HG03103 (cell line): Measurements from ENCODE around the gene IST1.

ENCODE experiments used
- ATAC-seq: cut with Tn5 transposase; IDR thresholded peaks from one replicate; pipeline ENCODE4 v1.9.1; 2021; ENCODE audit warnings: low read depth; ENCODE audit not compliant: unreplicated experiment

Gene IST1

DNA sequence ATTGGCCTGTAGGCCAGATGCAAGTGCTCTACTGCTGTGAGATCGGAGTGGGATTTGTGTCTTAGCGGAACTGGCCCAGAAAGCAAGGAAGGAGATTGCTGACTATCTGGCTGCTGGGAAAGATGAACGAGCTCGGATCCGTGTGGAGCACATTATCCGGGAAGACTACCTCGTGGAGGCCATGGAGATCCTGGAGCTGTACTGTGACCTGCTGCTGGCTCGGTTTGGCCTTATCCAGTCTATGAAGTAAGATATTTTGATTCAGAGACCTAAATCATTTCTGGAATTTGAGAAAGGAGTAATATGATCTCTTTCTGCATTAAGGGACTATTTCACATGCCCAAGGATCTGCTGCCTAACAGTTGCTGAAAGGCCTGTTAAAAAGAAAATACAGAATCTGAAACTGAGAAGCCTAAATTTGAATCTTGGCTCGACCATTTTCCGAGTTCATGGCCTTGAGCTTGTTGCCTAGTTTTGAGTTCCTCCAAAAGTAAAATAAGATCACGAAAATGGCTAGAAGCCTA, 21.1 kb downstream of the IST1 start:
- ATAC-seq: no peak

DNA sequence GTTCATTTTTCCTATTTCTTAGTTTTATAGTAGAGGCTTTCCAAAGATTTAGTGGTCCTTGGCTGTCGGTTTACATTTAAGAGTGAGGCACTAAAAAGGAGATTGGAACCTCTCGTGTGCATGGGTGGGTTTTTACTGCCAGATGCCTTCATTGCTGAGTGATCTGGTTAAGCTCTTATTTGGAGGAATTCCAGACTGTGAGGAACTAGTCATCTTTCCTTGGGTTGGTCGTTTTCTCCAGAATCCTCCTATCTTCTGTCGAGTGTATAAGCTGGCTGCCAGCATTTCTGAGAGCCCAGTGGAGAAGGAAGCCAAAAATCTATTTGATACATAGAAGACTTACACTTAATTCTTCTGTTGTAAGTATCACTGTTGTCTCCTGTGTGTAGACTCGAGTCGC, 22.6 kb downstream of the IST1 start:
- ATAC-seq: no peak

DNA sequence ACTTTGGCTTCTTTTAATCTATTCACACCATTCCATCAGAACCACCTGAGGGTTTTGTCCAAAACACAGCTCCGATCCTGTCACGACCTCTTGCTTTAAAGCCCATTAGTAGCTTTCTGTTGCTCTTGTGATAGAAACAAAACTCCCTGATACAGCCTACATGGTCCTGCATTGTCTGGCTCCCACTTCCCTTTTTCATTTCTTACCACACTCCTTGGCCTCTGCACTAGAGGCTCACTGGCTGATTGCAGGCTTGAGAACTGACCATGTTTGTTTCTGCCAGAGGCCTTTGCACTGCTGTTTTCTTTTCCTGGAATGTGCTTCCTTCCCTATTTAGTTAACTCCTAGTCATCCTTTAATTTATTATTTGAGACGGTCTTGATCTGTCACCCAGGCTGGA, 23.7 kb downstream of the IST1 start:
- ATAC-seq: peak; percentile 74

DNA sequence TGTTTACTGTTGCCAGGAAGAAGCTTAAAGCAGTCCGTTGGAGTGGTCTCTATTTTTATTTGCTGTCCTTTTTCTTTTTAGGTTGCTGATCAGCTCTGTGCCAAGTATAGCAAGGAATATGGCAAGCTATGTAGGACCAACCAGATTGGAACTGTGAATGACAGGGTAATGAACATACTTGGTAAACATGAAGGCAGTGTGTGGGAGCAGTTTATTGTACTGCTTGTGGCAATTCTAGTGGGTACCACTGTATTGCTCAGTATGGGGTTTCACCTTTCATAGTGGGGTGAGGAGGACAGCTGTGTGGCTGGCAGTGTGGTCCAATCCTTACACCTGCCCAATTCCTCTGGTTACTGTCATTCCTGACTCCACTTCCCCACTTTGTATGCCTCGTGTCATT, 25.3 kb downstream of the IST1 start:
- no peak for ATAC-seq

DNA sequence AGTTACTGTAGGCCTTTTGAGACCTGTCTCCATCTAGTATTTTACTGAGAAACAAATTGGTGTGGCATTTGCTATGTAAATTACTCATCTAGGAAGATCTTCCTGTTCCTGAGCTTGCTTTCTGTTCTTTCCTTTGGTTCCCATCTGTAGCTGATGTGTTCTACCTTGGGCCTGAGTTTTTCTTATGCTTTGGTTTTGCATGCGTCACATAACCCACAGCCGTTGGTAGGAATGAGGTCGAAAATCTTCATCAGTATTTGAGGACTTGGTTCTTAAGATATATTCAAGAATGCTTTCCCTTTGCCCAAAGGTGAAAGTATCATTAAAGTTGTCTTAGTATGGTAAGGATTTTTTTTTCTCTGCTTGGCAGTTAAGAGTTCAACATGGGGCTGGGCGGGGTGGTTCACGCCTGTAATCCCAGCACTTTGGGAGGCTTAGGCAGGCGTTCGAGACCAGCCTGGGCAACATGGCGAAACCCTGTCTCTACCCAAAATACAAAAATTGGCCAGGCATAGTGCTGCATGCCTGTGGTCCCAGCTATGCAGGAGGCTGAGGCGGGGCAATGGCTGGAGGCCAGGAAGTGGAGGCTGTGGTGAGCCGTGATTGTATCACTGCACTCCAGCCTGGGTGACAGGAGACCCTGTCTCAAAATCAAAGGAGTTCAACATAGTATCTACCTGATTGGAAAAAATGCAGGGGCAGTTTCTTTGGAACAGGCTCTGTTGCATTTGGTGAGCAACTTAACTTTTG, 28.8 kb downstream of the IST1 start:
- ATAC-seq: no peak

DNA sequence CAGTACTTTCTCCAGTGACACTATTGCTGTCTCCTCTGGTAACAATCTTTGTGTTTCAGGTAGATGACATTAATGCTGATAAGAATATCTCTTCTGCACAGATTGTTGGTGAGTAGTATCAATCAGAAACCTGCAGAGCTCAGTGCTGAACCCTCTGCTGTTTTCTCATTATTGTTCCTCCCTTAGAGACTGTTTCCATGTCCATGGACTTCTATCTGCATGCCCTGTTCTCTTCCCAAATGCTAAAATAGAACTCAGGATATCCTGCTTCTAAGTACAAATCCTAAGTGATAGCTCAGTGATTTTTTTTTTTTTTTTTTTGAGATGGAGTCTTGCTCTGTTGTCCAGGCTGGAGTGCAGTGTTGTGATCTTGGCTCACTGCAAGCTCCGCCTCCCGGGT, 29.4 kb downstream of the IST1 start:
- ATAC-seq: no peak

DNA sequence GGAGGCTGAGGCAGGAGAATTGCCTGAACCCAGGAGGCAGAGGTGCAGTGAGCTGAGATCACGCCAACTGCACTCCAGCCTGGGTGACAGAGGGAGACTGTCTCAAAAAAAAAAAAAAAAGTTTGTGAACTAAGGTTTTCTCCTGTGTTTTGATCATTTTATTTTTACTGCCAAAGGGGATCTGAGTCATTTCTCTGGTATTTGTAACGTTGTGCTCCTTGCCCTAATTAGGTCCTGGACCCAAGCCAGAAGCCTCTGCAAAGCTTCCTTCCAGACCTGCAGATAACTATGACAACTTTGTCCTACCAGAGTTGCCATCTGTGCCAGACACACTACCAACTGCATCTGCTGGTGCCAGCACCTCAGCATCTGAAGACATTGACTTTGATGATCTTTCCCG, 32.1 kb downstream of the IST1 start:
- no peak for ATAC-seq

DNA sequence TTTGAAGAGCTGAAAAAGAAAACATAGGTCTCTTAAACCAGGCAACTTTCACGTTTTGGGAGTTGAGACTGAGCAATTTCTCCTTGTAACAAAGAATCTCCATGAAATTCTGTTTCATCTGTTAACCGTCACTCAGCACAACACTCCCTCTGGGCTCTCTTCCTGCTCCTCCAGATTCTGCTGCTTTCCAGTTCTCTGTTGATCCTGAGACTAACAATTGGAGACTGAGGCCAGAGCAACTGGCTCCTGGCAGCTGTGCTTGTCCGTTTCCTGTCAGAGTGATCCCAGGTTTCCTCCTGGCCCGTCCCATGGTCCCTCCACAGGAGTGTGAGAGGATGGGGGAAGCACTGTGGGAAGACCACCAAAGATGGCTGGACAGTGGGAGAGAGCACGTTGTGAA, 32.5 kb downstream of the IST1 start:
- ATAC-seq: no peak

DNA sequence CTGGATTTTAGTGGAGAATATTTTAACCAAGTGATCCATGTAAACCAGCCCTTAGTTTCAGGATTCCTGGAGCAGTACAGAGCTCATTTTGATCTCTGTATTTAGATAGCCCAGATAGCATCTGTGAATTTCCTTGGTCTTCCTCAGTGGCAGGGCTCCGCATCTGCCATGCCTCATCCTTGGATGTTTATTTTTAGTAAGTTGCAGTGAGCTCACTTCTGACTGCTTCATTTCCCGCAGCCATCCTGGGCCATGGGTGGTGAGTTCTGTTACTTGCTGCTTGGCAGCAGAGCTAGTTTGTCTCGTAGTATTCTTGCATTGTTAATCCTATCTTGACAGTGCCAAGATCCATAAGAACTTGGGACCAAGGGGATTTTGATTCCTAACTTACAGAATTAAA, 33.7 kb downstream of the IST1 start:
- ATAC-seq: no peak

DNA sequence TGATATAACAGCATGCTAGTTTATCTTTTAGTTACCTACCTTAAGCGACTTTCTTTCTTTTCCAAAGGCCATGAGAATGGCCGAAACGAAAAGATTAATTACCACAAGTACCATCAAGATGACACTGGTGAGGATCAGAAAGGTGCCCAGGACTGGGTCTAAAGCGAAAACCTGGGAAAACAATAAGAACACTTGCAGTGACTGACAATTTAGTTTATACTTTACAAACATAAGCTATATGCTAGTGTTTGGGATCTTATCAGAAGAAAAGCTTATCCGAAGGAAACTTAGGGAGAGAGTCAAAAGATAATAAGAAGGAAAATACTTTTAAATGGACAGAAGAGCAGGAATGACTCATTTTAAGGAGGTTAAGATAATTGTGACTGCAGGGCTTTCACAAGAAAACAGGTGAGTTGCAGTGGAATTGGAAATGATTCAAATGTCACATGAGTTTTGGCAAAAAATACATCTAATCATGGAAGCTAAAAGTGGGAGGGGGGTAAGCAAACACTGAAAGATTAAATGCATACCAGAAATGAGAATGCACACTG, 34.8 kb downstream of the IST1 start:
- no peak for ATAC-seq

DNA sequence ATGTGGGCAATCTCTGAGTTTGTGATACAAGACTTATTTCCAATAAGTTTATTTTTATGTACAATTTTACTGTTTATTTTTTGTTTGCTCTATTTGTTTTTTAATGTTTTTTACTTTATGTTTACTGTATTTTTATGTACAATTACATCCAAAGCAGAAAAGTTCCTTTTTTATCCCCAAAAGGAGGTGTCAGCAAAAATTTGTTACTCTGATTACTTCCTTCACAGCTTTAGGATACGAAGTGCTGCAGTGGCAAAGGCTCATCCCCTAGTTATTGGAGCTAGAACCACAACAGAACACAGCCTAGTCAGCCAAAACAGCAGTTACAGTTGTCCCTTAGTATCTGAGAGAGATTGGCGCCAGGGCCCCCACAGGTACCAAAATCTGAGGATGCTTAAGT, 35.7 kb downstream of the IST1 start:
- no peak for ATAC-seq

DNA sequence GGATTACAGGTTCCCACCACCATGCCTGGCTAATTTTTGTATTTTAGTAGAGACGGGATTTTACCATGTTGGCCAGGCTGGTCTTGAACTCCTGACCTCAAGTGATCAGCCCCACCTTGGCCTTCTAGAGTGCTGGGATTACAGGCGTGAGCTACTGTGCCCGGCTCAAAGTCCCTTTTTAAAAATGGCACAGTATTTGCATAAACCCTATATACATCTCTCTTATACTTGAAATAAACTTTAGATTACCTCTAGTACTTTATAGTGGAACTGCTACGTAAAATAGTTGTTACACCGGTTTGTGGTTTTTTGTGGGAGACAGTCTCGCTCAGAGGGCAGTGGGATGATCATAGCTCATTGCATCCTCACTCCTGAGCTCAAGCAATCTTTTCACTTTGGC, 36.3 kb downstream of the IST1 start:
- no peak for ATAC-seq

DNA sequence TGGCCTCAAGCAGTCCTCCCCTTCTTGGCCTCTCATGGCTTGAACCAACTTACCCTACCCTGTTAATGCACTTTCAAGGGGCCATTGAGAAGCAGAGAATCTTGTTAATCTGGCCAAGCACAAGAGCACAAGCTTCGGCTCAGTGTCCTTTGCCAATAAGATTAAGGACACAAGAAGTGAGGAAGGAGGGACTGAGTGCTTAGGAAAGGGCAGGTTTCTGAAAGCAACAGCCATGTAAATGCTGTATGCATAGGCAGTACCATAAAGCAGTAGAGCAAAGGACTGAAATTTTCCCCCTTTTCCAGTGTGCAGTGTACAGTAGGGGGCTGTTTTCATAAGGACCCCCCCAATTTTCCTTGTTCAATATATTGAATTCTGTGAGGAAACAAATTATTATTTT, 37.7 kb downstream of the IST1 start:
- ATAC-seq: no peak

DNA sequence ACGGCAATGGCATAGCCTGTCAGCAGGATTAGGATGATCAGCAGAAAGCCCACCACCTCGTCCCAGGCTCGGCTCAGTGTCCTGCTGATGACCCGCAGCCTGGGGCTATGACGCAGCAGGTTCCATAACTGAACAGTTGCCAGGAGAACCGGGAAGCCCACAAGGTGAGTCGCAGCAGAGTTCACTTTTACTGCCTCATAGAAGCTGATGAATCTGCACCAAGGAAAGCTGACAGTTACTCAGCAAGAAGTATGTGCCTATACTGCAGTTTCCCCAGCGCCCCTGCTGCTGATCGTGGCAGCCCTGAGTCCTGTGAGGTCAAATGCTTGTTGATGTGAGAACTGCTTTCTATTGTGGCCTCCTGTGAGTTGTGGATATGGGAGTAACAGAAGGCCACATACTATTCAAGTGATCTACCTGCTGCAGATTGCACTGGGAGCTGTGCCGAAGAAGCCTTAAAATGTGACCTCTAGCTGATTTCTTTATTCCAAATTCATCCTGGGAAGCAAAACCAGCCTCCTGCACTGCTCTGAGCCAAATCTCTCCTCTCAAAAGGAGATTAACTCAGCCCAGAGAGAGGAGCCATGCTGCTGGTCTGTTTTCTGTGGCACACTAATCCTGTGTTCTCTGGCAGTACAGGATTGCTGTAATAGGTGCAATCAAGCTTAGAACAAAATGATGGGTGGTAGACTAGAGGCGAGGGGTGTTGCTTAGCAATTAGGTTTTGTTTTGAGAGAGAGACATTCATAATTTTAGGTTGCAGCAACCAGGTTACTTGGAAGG, 38.8 kb downstream of the IST1 start:
- ATAC-seq: no peak

DNA sequence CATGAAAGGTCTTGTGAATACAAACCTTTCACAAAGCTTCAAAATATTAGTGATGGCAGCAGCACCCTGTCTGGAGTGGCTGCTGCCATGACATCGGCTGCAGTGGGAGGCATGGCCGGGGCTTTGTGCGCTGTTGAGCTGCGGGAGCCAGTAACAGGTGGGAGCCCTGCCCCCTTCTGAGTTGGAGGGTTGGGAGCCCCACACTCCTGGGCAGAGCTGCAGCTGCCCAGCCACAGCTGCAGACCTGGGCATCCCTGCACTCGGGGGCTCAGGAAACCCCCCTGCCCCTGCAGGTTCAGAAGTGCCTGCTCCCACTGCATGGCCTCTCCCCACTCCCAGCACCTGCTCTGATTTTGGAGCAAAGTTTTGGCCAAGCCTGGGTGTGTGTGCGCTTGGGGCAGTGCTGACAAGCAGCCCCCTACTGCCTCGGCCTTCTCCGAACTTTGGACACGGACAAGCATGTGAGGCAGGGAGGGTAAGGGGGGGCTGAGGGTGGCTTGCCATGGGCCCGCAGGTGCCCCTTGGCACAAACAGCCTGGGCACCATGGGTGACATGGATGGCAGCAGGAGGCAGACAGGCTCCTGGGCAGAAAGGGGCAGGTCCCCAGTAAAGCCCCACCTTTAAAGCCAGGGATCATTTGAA, 42.7 kb downstream of the IST1 start:
- no peak for ATAC-seq

DNA sequence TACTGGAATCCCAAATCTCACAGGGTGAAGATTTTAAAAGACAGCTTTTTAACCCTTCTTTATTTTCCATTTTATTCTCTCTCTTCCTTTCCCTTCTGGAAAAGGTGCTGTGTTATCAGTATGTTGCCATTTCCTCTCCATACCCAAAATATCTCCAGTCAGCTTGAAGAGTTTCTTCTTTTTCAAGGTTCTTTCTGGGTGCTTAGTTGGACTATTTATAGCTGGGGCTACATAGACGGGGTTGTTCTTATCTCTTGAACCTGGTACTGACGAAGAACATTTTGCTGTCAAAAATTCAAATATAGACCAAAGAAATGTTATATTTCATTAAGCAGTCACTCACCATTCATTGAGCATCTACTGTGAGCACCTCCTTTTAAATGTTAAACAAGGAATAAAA, 48.6 kb downstream of the IST1 start:
- no peak for ATAC-seq

DNA sequence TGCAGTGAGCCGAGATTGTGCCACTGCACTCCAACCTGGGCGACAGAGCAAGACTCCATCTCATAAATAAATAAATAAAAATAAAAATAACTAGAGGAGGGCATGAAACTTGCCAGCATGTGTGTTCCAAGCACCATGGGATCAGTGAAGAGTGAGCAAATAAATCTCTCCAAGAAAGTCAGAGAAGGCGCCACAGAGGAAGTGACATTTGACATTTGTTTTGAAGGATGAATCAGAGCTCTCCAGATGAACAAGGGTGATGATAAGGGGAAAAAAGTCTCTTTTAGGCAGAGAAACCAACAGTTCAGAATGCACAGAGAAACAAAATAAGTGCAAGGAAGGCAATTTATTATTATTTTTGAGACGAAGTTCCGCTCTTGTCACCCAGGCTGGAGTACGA, 50.3 kb downstream of the IST1 start:
- ATAC-seq: no peak

DNA sequence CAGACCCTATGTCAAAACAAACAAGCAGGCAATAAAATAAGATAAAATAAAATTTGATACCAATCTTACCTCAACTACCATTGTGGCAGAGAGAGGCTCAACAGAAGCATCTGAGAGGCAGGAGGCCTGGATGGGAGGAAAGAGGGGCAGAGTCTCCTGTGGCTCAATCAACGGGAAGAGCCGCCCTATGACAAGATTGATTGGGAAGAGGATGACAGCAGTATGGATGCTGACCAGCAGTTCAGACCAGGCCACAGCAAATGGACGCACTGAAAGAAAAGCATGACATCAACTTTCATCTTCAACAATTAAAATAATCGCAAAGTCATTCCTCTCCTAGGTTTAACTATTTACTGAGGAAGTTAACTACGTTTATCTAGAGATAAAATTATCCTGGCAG, 57.5 kb downstream of the IST1 start:
- no peak for ATAC-seq

DNA sequence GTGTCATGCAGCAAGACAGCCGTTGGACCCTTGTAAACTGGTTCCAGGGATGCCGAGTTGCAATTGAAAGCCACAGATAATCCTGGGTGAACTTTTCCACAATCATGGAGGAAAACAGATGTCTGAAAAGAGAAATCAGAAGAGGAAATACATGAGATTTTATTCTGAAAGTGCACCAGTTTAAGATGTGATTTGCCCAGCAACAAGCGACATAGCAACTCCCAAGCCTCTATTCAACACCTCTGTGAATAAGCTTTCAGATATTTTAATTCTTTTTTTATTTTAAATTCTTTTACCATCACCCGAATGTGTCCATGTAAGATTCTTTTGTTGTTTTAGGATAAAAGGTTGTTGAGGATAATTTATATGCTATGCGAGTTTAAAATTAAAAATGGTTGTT, 58.8 kb downstream of the IST1 start:
- no peak for ATAC-seq

DNA sequence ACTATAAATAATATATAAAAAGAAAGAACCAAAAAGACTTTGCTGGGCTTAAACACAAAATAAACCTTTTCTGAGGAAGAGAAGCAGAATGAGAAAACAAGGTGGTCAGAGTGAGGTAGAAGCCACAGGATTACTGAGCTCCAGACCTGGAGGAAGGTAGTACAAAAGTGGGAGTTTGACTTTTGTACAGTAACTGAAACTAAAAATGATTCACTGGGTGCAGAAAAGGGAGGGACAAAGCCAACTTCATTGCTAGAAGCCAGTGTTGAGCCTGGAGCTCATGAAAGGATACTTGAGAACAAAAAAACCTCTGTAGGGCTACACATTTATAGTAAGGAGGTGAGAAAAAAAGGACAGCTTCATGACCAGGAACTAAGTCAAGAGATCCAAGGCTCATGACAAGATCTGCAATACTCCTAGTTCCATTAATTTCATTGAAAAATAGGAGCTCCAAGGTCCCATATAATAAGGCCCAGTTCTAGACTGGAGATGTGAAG, 59.4 kb downstream of the IST1 start:
- no peak for ATAC-seq

DNA sequence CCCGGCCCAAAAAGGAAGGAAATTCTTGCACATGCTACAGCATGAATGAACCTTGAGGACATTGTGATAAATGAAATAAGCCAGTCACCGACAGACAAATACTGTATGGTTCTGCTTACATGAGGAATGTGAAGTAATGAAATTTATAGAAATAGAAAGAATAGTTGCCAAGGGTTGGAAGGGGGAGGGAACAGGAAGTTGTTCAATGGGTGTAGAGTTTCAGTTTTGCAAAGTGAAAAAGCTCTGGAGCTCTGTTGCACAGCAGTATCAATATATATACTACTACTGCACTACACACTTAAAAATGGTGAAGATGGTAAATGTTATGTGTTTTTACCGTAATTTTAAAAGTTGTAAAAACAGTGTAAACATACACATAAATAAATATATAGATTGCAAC, 61.2 kb downstream of the IST1 start:
- no peak for ATAC-seq
